ENCODE results near the gene MEFV. TPM values are rescaled to one million over a fixed set of nuclear protein-coding genes. Genes with fewer than 3 reads are reported as not detected.

The MEFV gene
- total RNA-seq, 2 experiments from 2014 or later: 0.27 TPM; not detected in 1

GRCh38 chr16:3248596-3248995 lies 7.8 kb downstream of the MEFV start:
- peaks cover 4% of the 10 kb centered on the region for H3K4me1 ChIP-seq (ENCODE audit: insufficient read depth, low read length, poor library complexity, severe bottlenecking)
- no peak for TF ChIP-seq EZH2phosphoT487 (IDR thresholded peaks at IDR 0.05; ENCODE audit: borderline replicate concordance, low read depth, low read length)
- TF ChIP-seq, protein P1, sequence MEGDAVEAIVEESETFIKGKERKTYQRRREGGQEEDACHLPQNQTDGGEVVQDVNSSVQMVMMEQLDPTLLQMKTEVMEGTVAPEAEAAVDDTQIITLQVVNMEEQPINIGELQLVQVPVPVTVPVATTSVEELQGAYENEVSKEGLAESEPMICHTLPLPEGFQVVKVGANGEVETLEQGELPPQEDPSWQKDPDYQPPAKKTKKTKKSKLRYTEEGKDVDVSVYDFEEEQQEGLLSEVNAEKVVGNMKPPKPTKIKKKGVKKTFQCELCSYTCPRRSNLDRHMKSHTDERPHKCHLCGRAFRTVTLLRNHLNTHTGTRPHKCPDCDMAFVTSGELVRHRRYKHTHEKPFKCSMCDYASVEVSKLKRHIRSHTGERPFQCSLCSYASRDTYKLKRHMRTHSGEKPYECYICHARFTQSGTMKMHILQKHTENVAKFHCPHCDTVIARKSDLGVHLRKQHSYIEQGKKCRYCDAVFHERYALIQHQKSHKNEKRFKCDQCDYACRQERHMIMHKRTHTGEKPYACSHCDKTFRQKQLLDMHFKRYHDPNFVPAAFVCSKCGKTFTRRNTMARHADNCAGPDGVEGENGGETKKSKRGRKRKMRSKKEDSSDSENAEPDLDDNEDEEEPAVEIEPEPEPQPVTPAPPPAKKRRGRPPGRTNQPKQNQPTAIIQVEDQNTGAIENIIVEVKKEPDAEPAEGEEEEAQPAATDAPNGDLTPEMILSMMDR (conservative IDR thresholded peaks at IDR 0.05; ENCODE audit: low read length): no peak
- ChIA-PET POLR2A (interaction anchor here (0.5 kb wide), 1 partner anchor 1560 kb away, joined by 4 read pairs; no protein-coding TSS in a partner anchor), CTCF (ENCODE audit: unreplicated experiment) (interaction anchor here (1.0 kb wide), 1 partner anchor 36 kb away, joined by 3 read pairs; no protein-coding TSS in a partner anchor)
- H4K20me1 ChIP-seq (ENCODE audit: insufficient read depth, low read length): no peaks in the 10 kb centered on the region
- H3K79me2 ChIP-seq (ENCODE audit: insufficient read depth, low read depth, low read length): no peaks in the 10 kb centered on the region
- H3K9me3 ChIP-seq (ENCODE audit: low read length): no peaks in the 10 kb centered on the region
- H3K4me3 ChIP-seq (ENCODE audit: low read depth, low read length, poor library complexity, severe bottlenecking): no peak overlapping the region
- H3K4me2 ChIP-seq (ENCODE audit: low read length): no peak overlapping the region
- H3K36me3 ChIP-seq (ENCODE audit: insufficient read depth, low read length): no peaks in the 10 kb centered on the region
- no peak overlapping the region for H2AFZ ChIP-seq (ENCODE audit: low read length)
- no peak overlapping the region for H3K27ac ChIP-seq (ENCODE audit: low read depth, low read length, poor library complexity, severe bottlenecking)
- BruUV-seq (replicated peaks): no TSS peak
- intact Hi-C loops (cut with micrococcal nuclease; ENCODE audit: unreplicated experiment): no loop called here
- no peaks in the 10 kb centered on the region for H3K9me2 ChIP-seq (ENCODE audit: insufficient read depth, low read length)
- DNase-seq (ENCODE audit: low spot score): no peak

GRCh38 chr16:3246876-3247275 lies 9.6 kb downstream of the MEFV start:
- H3K9me3 ChIP-seq (ENCODE audit: low read length): no peaks in the 10 kb centered on the region
- POLR2A ChIA-PET: no interaction called here
- no TSS peak for BruUV-seq (replicated peaks)
- intact Hi-C loops (cut with micrococcal nuclease; ENCODE audit: unreplicated experiment): no loop called here
- H3K4me1 ChIP-seq (ENCODE audit: insufficient read depth, low read length, poor library complexity, severe bottlenecking): peaks cover 4% of the 10 kb centered on the region
- no peaks in the 10 kb centered on the region for H3K36me3 ChIP-seq (ENCODE audit: insufficient read depth, low read length)
- no peaks in the 10 kb centered on the region for H3K79me2 ChIP-seq (ENCODE audit: insufficient read depth, low read depth, low read length)
- DNase-seq (ENCODE audit: low spot score): no peak
- H3K27ac ChIP-seq (ENCODE audit: low read depth, low read length, poor library complexity, severe bottlenecking): no peak overlapping the region
- H4K20me1 ChIP-seq (ENCODE audit: insufficient read depth, low read length): no peaks in the 10 kb centered on the region
- H3K4me2 ChIP-seq (ENCODE audit: low read length): no peak overlapping the region
- no peaks in the 10 kb centered on the region for H3K9me2 ChIP-seq (ENCODE audit: insufficient read depth, low read length)
- no peak overlapping the region for H2AFZ ChIP-seq (ENCODE audit: low read length)
- CTCF ChIA-PET (ENCODE audit: unreplicated experiment): no interaction called here
- TF ChIP-seq, protein P1 (conservative IDR thresholded peaks at IDR 0.05; ENCODE audit: low read length): no peak
- no peak for TF ChIP-seq EZH2phosphoT487 (IDR thresholded peaks at IDR 0.05; ENCODE audit: borderline replicate concordance, low read depth, low read length)
- H3K4me3 ChIP-seq (ENCODE audit: low read depth, low read length, poor library complexity, severe bottlenecking): no peak overlapping the region

GRCh38 chr16:3246002-3246401 lies 10.4 kb downstream of the MEFV start:
- Histone ChIP-seq H3K27ac (ENCODE audit: low read depth, low read length, poor library complexity, severe bottlenecking) (no peak overlapping the region), H3K79me2 (ENCODE audit: insufficient read depth, low read depth, low read length) (no peaks in the 10 kb centered on the region), H3K4me1 (ENCODE audit: insufficient read depth, low read length, poor library complexity, severe bottlenecking) (peaks cover 4% of the 10 kb centered on the region), H3K9me3 (ENCODE audit: low read length) (no peaks in the 10 kb centered on the region), H3K9me2 (ENCODE audit: insufficient read depth, low read length) (no peaks in the 10 kb centered on the region), H3K4me2 (ENCODE audit: low read length) (no peak overlapping the region), H2AFZ (ENCODE audit: low read length) (no peak overlapping the region), H3K36me3 (ENCODE audit: insufficient read depth, low read length) (no peaks in the 10 kb centered on the region), H4K20me1 (ENCODE audit: insufficient read depth, low read length) (no peaks in the 10 kb centered on the region), H3K4me3 (ENCODE audit: low read depth, low read length, poor library complexity, severe bottlenecking) (no peak overlapping the region)
- no peak for DNase-seq (ENCODE audit: low spot score)
- POLR2A ChIA-PET: no interaction called here
- no peak for TF ChIP-seq EZH2phosphoT487 (IDR thresholded peaks at IDR 0.05; ENCODE audit: borderline replicate concordance, low read depth, low read length)
- no TSS peak for BruUV-seq (replicated peaks)
- intact Hi-C loops (cut with micrococcal nuclease; ENCODE audit: unreplicated experiment): no loop called here
- CTCF ChIA-PET (ENCODE audit: unreplicated experiment): no interaction called here
